Measurements from ENCODE around the gene BEST1.

The BEST1 gene

DNA sequence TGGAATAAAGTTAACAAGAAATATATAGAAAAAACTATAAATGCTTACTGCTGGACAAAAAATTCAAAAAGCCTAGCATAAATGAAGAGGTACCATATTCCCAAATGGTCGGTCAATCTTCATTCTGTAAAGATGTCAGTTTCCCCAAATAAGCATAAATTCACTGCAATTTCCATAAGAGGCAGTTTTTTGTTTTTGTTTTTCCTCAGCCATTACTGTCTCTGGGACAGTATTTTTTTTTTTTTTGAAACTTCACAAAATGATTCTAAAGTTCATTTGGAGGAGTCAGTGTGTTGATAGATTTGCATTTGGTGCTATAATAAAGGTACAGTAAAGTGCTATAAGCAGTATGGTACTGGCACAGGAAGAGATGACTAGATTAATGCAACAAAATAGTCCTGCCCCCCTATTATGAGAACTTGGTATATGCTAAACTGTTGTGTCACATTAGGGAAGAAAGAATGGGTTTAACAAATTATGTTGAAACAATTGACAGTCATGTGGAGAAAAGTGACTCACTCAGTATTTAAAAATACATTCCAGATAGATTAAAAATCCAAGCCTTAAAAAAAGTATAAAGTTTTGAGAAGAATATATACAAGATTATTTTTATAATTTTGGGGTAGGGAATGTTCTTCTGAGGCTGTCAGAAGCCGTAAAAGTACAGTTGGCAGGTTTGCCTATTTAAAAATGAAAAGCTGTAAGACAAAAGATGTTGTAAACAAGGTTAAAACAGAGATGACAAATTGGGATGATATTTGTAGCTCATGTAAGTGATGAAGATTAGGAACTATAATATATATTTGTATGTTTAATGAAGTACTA lies 19.9 kb downstream of the BEST1 start:
- Histone ChIP-seq H3K4me3 (ENCODE audit: low read length) (no peak overlapping the region), H3K4me1 (ENCODE audit: control insufficient read depth, low read depth, low read length) (peaks cover 20% of the 10 kb centered on the region), H3K79me1 (ENCODE audit: low read length) (peaks cover 10% of the 10 kb centered on the region), H3K27ac (ENCODE audit: low read depth, low read length) (no peak overlapping the region), H3K56ac (ENCODE audit: low read length) (no peak overlapping the region), H3K36me3 (ENCODE audit: control insufficient read depth, insufficient read depth, low read length) (peaks cover 4% of the 10 kb centered on the region), H3K4ac (ENCODE audit: low read depth, low read length) (no peak overlapping the region), H3K27me3 (ENCODE audit: insufficient read depth, low read length, poor library complexity) (no peaks in the 10 kb centered on the region), H3K79me2 (ENCODE audit: control insufficient read depth, insufficient read depth, low read length) (peaks cover 27% of the 10 kb centered on the region), H2BK120ac (ENCODE audit: low read depth, low read length) (no peak overlapping the region), H2AK5ac (ENCODE audit: low read length) (no peak overlapping the region), H2BK5ac (ENCODE audit: low read length) (no peak overlapping the region), H2BK15ac (replicated peaks; ENCODE audit: low read depth) (no peak overlapping the region), H3K4me2 (ENCODE audit: low read length) (no peak overlapping the region), H4K5ac (ENCODE audit: low read length) (no peak overlapping the region), H3K9ac (ENCODE audit: low read length) (no peak overlapping the region), H3K23ac (ENCODE audit: low read length) (no peak overlapping the region), H4K8ac (ENCODE audit: low read depth, low read length) (no peak overlapping the region), H3K18ac (ENCODE audit: low read length) (no peak overlapping the region)
- no peak for DNase-seq
- no CpG with 5 or more reads among the region's 2 CpGs for WGBS (ENCODE audit: extremely low coverage, insufficient coverage, low lambda C conversion rate)

- no CpG with 5 or more reads among the region's 16 CpGs for WGBS (ENCODE audit: extremely low coverage, insufficient coverage, low lambda C conversion rate)
- Histone ChIP-seq H3K23ac (ENCODE audit: low read length) (no peak overlapping the region), H3K56ac (ENCODE audit: low read length) (peak overlapping the region; percentile 86), H2AK5ac (ENCODE audit: low read length) (peak overlapping the region; percentile 63), H2BK15ac (replicated peaks; ENCODE audit: low read depth) (peak overlapping the region; percentile 14), H3K4ac (ENCODE audit: low read depth, low read length) (peak overlapping the region; percentile 60), H3K27me3 (ENCODE audit: insufficient read depth, low read length, poor library complexity) (no peaks in the 10 kb centered on the region), H3K4me3 (ENCODE audit: low read length) (no peak overlapping the region), H3K4me2 (ENCODE audit: low read length) (no peak overlapping the region), H3K9ac (ENCODE audit: low read length) (peak overlapping the region; percentile 60), H4K8ac (ENCODE audit: low read depth, low read length) (no peak overlapping the region), H2BK5ac (ENCODE audit: low read length) (peak overlapping the region; percentile 60), H3K36me3 (ENCODE audit: control insufficient read depth, insufficient read depth, low read length) (no peaks in the 10 kb centered on the region), H3K79me2 (ENCODE audit: control insufficient read depth, insufficient read depth, low read length) (peaks cover 13% of the 10 kb centered on the region), H2BK120ac (ENCODE audit: low read depth, low read length) (peak overlapping the region; percentile 5), H3K27ac (ENCODE audit: low read depth, low read length) (peak overlapping the region; percentile 19), H3K79me1 (ENCODE audit: low read length) (peaks cover 7% of the 10 kb centered on the region), H3K18ac (ENCODE audit: low read length) (peak overlapping the region; percentile 64), H3K4me1 (ENCODE audit: control insufficient read depth, low read depth, low read length) (peaks cover 20% of the 10 kb centered on the region), H4K5ac (ENCODE audit: low read length) (peak overlapping the region; percentile 47)
- DNase-seq = peak; percentile 100
Measured at GRCh38 chr11:61971248-61972111, 21.3 kb downstream of the BEST1 start.

- Histone ChIP-seq H3K27ac (ENCODE audit: low read depth, low read length) (peak overlapping the region; percentile 85), H2BK5ac (ENCODE audit: low read length) (peak overlapping the region; percentile 41), H2BK15ac (replicated peaks; ENCODE audit: low read depth) (peak overlapping the region; percentile 9), H3K18ac (ENCODE audit: low read length) (peak overlapping the region; percentile 81), H3K36me3 (ENCODE audit: control insufficient read depth, insufficient read depth, low read length) (no peaks in the 10 kb centered on the region), H3K27me3 (ENCODE audit: insufficient read depth, low read length, poor library complexity) (no peaks in the 10 kb centered on the region), H3K4me2 (ENCODE audit: low read length) (no peak overlapping the region), H3K56ac (ENCODE audit: low read length) (peak overlapping the region; percentile 73), H3K23ac (ENCODE audit: low read length) (no peak overlapping the region), H3K9ac (ENCODE audit: low read length) (peak overlapping the region; percentile 36), H4K8ac (ENCODE audit: low read depth, low read length) (no peak overlapping the region), H3K4ac (ENCODE audit: low read depth, low read length) (peak overlapping the region; percentile 88), H3K79me2 (ENCODE audit: control insufficient read depth, insufficient read depth, low read length) (peaks cover 8% of the 10 kb centered on the region), H3K4me1 (ENCODE audit: control insufficient read depth, low read depth, low read length) (peaks cover 20% of the 10 kb centered on the region), H2BK120ac (ENCODE audit: low read depth, low read length) (peak overlapping the region; percentile 93), H3K4me3 (ENCODE audit: low read length) (no peak overlapping the region), H4K5ac (ENCODE audit: low read length) (no peak overlapping the region), H3K79me1 (ENCODE audit: low read length) (peaks cover 7% of the 10 kb centered on the region), H2AK5ac (ENCODE audit: low read length) (no peak overlapping the region)
- no CpG with 5 or more reads among the region's 7 CpGs for WGBS (ENCODE audit: extremely low coverage, insufficient coverage, low lambda C conversion rate)
- no peak for DNase-seq
Measured at GRCh38 chr11:61972112-61972671, 22.0 kb downstream of the BEST1 start.

- H4K8ac ChIP-seq (ENCODE audit: low read depth, low read length) = no peak overlapping the region
- H3K36me3 ChIP-seq (ENCODE audit: control insufficient read depth, insufficient read depth, low read length) = no peaks in the 10 kb centered on the region
- peak overlapping the region; percentile 90 for H2AK5ac ChIP-seq (ENCODE audit: low read length)
- H2BK15ac ChIP-seq (replicated peaks; ENCODE audit: low read depth) = peak overlapping the region; percentile 9
- peak overlapping the region; percentile 41 for H2BK5ac ChIP-seq (ENCODE audit: low read length)
- WGBS (ENCODE audit: extremely low coverage, insufficient coverage, low lambda C conversion rate) = no CpG with 5 or more reads among the region's 11 CpGs
- peak overlapping the region; percentile 36 for H3K9ac ChIP-seq (ENCODE audit: low read length)
- H3K4me2 ChIP-seq (ENCODE audit: low read length) = no peak overlapping the region
- peak overlapping the region; percentile 88 for H3K4ac ChIP-seq (ENCODE audit: low read depth, low read length)
- peak overlapping the region; percentile 9 for H4K5ac ChIP-seq (ENCODE audit: low read length)
- peak overlapping the region; percentile 81 for H3K18ac ChIP-seq (ENCODE audit: low read length)
- H3K56ac ChIP-seq (ENCODE audit: low read length) = peak overlapping the region; percentile 73
- H3K4me3 ChIP-seq (ENCODE audit: low read length) = no peak overlapping the region
- no peaks in the 10 kb centered on the region for H3K27me3 ChIP-seq (ENCODE audit: insufficient read depth, low read length, poor library complexity)
- peaks cover 20% of the 10 kb centered on the region for H3K4me1 ChIP-seq (ENCODE audit: control insufficient read depth, low read depth, low read length)
- H2BK120ac ChIP-seq (ENCODE audit: low read depth, low read length) = peak overlapping the region; percentile 93
- H3K79me1 ChIP-seq (ENCODE audit: low read length) = peaks cover 7% of the 10 kb centered on the region
- peak overlapping the region; percentile 85 for H3K27ac ChIP-seq (ENCODE audit: low read depth, low read length)
- H3K79me2 ChIP-seq (ENCODE audit: control insufficient read depth, insufficient read depth, low read length) = peaks cover 7% of the 10 kb centered on the region
- no peak for DNase-seq
- no peak overlapping the region for H3K23ac ChIP-seq (ENCODE audit: low read length)
Measured at GRCh38 chr11:61972672-61973475, 22.7 kb downstream of the BEST1 start.

DNA sequence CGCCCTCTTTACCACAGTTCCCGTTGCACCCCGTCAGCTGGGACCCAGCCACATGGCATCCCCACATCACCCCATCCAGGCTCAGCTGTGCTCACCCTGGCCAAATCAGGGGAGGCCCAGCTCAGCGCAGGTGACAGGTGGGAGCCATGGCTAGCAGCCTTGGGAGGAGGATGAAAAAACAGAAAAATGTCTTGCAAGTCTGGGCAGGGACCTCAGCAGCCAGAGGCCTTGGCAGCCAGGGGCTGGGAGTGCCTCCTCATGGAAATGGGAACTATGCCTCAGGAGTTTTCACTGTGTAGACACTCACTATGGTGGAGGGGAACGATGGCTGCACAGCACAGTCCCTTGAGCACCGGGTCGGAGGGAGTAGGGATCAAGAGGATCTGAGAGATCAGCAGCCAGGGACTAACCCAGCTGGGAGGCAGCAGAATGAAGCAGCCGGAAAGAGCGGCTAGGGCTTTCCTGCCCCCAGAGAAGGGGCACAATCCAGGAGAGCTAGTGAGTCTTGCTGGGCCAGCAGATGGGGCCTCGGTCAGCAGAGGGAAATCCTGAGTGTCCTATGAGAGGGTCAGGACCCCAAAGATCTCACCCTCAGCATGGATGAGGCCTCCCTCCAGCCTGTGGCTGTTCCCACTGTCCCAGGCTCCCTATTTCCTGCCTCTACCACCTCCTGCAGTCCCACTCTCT lies 23.5 kb downstream of the BEST1 start:
- H2AK5ac ChIP-seq (ENCODE audit: low read length) = peak overlapping the region; percentile 90
- H3K36me3 ChIP-seq (ENCODE audit: control insufficient read depth, insufficient read depth, low read length) = no peaks in the 10 kb centered on the region
- peaks cover 16% of the 10 kb centered on the region for H3K4me1 ChIP-seq (ENCODE audit: control insufficient read depth, low read depth, low read length)
- peak overlapping the region; percentile 38 for H3K9ac ChIP-seq (ENCODE audit: low read length)
- H3K4ac ChIP-seq (ENCODE audit: low read depth, low read length) = peak overlapping the region; percentile 61
- peak overlapping the region; percentile 56 for H3K56ac ChIP-seq (ENCODE audit: low read length)
- no peaks in the 10 kb centered on the region for H3K27me3 ChIP-seq (ENCODE audit: insufficient read depth, low read length, poor library complexity)
- H4K5ac ChIP-seq (ENCODE audit: low read length) = no peak overlapping the region
- H2BK120ac ChIP-seq (ENCODE audit: low read depth, low read length) = peak overlapping the region; percentile 52
- peaks cover under 1% of the 10 kb centered on the region for H3K79me1 ChIP-seq (ENCODE audit: low read length)
- no peak overlapping the region for H2BK15ac ChIP-seq (replicated peaks; ENCODE audit: low read depth)
- WGBS (ENCODE audit: extremely low coverage, insufficient coverage, low lambda C conversion rate) = no CpG with 5 or more reads among the region's 10 CpGs
- no peak overlapping the region for H3K4me2 ChIP-seq (ENCODE audit: low read length)
- peak overlapping the region; percentile 19 for H3K18ac ChIP-seq (ENCODE audit: low read length)
- H3K4me3 ChIP-seq (ENCODE audit: low read length) = no peak overlapping the region
- no peak overlapping the region for H3K27ac ChIP-seq (ENCODE audit: low read depth, low read length)
- H3K79me2 ChIP-seq (ENCODE audit: control insufficient read depth, insufficient read depth, low read length) = peaks cover under 1% of the 10 kb centered on the region
- peak overlapping the region; percentile 66 for H2BK5ac ChIP-seq (ENCODE audit: low read length)
- no peak for DNase-seq
- H4K8ac ChIP-seq (ENCODE audit: low read depth, low read length) = no peak overlapping the region
- no peak overlapping the region for H3K23ac ChIP-seq (ENCODE audit: low read length)
